Raji (cell line): ENCODE results near the gene GTPBP6.

Experiments used
- POLR2A ChIP-seq: IDR thresholded peaks from 2 replicates; pipeline ENCODE4 v1.6.1; 2011; ENCODE audit warnings: low read depth, low read length, control low read depth; ENCODE audit not compliant: insufficient read depth

Gene GTPBP6

GRCh38 chrX:331825-332495 lies 13.4 kb upstream of the GTPBP6 start:
- no peak for TF ChIP-seq POLR2A

DNA sequence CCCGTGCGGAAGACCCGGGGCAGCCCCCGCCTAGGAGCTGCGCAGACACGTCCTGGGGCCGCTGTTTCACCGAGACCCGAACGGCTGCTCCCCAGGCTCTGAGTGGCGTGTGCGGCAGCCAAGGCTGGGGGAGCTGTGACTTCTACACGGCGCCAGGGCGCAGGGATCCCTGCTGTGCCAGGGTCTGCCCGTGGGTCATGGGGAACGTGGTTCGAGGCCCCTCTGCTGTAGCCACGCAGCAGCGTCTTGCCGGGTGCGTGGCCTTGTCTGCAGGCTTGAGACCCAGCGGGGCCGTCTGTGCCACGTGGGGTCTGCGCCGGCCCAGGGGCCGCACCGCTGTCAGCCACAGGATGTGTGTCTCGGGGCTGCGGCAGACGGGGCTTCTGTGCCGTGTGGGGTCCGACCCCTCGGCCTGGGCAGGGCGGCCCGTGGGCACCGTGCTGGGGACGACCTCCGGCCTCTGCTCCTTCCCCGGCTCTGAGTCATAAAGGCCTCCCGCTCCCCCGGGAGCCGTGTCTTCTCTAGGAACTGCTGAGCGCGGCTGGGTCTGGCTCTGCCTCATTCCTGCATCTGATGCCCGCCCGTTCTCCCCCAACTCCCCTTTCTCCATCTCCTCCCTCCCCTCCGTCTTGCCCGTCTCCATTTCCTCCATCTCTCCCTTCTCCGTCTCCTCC lies 12.7 kb upstream of the GTPBP6 start:
- TF ChIP-seq POLR2A = no peak

- no peak for TF ChIP-seq POLR2A
Measured at GRCh38 chrX:330726-331150, 12.1 kb upstream of the GTPBP6 start.

DNA sequence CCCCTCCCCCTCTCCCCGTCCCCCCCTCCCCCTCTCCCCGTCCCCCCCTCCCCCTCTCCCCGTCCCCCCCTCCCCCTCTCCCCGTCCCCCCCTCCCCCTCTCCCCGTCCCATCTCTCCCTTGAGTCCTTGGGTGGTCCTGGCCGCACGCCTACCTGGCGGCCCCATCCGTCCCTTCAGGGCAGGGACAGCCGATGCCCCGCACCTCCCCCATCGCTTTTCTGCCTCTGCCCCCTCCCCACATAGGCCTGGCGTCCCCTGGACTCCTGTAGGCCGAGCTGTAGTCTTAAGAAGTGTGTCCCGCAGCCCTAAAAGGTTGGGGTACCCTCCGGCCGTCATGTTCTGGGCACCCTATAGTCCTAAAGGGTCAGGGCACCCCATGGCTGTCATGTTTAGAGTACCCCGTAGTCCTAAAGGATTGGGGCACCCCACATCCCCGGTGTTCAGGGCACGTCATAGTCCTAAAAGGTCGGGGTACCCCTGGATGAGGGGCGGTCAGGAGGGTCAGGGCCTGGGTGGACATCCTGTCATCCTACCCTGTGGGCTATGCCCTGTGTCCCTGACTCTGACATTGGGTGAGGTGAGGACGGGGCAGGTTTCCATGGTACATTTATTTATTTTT lies 10.8 kb upstream of the GTPBP6 start:
- TF ChIP-seq POLR2A = no peak

DNA sequence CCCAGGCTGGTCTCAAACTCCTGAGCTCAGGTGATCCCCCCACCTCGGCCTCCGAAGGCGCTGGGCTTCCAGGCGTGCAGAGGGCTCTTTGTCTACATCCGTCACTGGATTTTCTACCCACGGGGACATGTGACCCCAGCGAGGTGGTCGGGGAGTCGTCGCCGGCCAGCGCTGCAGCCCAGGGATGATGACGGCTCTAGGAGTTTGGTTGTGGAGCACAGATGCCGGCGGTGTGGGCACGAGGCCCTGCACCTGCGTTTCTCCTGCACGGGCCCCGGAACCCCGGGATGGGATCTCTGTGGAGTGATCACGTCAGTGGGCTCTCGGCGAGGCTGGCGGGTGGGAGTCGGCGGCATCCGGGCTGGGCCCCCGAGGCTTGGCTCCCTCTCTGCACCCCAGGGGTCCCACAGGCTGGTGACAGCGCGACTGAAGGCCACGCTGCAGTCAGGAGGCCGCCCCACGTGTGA lies 9.1 kb upstream of the GTPBP6 start:
- no peak for TF ChIP-seq POLR2A

- peak; percentile 39; the same call in 1 of the 2 replicates for TF ChIP-seq POLR2A
Measured at GRCh38 chrX:323721-324628, 5.4 kb upstream of the GTPBP6 start.

GRCh38 chrX:320126-320783 lies 1.7 kb upstream of the GTPBP6 start:
- TF ChIP-seq POLR2A = peak; percentile 12; the same call in 1 of the 2 replicates

DNA sequence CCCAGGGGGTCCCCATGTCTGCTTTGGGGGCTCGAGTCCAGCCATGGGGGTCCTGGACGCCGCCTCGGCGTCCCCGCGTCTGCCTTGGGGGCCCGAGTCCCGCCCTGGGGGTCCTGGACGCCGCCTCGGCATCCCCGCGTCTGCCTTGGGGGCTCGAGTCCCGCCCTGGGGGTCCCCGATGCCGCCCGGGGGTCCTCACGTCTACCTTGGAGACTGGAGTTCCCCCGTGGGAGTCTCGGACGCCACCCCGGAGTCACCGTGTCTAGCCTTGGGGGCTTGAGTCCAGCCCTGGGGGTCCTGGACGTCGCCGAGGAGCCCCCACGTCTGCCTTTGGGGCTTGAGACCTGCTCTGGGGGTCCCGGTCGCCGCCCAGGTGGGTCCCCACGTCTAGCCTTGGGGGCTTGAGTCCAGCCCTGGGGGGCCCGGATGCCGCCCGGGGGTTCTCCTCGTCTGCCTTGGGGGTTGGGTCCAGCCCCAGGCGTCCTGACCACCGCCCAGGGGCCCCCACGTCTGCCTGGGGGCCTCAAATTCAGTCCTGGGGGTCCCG lies 1.1 kb upstream of the GTPBP6 start:
- TF ChIP-seq POLR2A = no peak

DNA sequence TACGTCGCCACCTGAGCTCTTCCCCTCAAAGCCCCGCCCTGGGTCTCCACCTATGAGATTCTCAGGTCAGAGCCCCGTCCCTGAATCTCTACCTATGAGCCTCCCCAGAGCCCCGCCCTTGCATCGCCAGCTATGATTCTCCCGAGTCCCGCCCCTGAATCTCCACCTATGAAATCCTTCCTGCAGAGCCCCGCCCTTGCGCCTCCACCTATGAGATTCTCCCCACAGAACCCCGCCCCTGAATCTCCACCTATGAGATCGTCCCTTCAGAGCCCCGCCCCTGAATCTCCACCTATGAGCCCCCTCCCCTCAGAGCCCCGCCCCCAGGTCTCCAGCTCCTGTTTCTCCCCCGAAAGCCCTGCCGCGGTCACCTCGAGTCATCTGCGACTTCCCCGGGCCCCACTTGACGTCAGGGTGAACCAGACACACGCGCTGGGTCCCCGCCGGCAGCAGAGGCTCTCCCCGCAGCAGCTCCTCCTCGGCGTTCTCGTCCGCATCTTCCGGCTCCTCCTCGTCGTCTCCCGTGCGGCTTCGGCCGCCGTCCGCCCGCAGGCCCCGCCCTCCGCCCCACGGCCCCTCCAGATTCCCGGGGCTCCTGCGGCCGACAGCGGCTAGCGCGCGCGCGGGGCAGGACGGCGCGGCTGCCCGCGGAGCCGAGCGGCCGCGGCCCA lies 393 bp downstream of the GTPBP6 start:
- TF ChIP-seq POLR2A = no peak; the same call in 1 of the 2 replicates

- TF ChIP-seq POLR2A = no peak
Measured at GRCh38 chrX:317424-318067, 1.1 kb downstream of the GTPBP6 start.

DNA sequence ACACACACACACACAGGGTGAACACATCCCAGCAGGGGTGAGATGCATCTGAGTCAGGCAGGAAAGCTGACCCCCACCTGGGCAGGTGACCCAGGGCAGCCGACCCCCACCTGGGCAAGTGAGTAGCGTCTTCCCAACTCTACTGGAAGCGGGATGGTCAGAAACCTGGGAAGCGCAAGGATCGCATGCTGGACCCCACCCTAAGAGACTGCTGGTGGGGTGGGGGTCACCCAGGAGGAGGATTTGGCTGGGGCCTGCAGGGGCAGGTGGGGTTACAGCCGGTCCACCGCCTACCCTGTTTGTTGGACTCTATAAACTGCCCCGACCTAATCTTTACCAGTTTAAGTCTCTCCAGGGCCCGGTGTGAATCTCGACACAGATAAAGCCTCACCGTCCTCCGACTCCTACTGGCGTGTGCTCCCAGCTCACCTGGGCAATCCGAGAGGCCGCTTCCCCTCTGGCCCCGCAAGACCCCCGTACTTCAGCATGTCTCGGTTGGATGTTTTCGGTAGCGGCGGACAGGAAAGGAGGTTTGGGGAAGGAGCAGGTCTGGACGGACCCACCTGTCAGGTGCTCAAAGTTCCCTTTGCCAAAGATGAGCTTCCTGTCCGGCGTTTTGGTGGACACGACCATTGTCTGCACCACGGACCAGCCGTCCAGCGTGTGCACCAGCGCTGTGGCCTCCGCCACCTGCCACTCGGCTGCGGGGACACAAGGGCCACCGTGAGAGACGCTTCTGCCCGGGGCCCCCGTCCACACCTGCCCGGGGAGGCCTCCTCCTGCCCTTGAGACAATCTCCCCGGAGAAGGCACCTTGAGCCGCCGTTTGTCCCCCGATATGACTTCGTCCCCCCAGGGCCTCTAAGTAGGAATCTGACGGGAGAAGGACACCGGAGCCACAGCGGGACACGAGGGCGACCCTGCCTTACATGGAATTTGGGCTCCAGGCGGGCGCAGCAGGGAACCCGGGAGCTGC lies 2.0 kb downstream of the GTPBP6 start:
- no peak for TF ChIP-seq POLR2A
